Activated CD4-positive, alpha-beta T cell treated with anti-CD3 and anti-CD28 coated beads, Interleukin-2, amount 10 ng/mL, durations not matched to agents 24 days and 14 days (primary cell): ENCODE results near the gene MNT. TPM values are rescaled to one million over a fixed set of nuclear protein-coding genes. Genes with fewer than 3 reads are reported as not detected.

ENCODE experiments used
- DNase-seq: peaks from one replicate; pipeline ENCODE4 v3.0.0; 2022
- H3K27ac Mint-ChIP-seq: one replicate; pipeline ENCODE4 v1.8.0; 2022; ENCODE audit warnings: mild to moderate bottlenecking, mixed read lengths
- H3K27me3 Mint-ChIP-seq: one replicate; pipeline ENCODE4 v1.8.0; 2022; ENCODE audit warnings: mixed read lengths
- H3K36me3 Mint-ChIP-seq: one replicate; pipeline ENCODE4 v1.8.0; 2022; ENCODE audit warnings: low read depth, mild to moderate bottlenecking, mixed read lengths
- H3K4me1 Mint-ChIP-seq: one replicate; pipeline ENCODE4 v1.8.0; 2021; ENCODE audit warnings: mixed read lengths
- H3K4me3 Mint-ChIP-seq: one replicate; pipeline ENCODE4 v1.8.0; 2022; ENCODE audit warnings: mild to moderate bottlenecking, moderate library complexity, mixed read lengths
- H3K9me3 Mint-ChIP-seq: one replicate; pipeline ENCODE4 v1.8.0; 2021; ENCODE audit warnings: mixed read lengths
- intact Hi-C: fragments of 100-400 bp; cut with micrococcal nuclease; formaldehyde crosslinking; loops from one replicate; pipeline ENCODE4 v1.15.1; 2023
- total RNA-seq: library from RNA; stranded (reverse); gene quantifications from 2 replicates; pipeline ENCODE4 v1.2.3, GENCODE V29; 2022

The MNT gene
- total RNA-seq, 1 donor from 2014 or later = 29.1 TPM

DNA sequence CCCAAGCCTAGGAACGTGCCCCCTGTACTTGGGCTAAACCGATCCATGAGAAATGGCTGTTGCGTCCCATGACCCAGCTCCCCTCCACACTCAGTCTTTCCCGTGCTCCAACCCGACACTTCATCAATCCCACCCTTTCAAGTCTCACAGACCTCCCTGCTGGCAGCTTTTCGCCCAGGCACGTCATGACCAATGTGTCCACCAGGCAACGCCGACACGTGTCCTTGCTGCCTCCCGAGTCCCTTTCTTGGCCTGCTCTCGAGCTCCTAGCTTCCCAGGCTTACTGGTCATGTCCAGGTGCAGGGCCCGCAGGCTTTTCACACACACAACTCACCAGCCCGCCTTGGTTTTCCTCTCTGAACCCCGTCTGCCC lies 12.2 kb downstream of the MNT start:
- H3K27ac Mint-ChIP-seq = peak overlapping the region; percentile 68
- intact Hi-C loops = no loop called here
- no peaks in the 10 kb centered on the region for H3K9me3 Mint-ChIP-seq
- H3K4me1 Mint-ChIP-seq = peaks cover 28% of the 10 kb centered on the region
- H3K4me3 Mint-ChIP-seq = peak overlapping the region; percentile 19
- DNase-seq = no peak
- H3K36me3 Mint-ChIP-seq = peaks cover 28% of the 10 kb centered on the region
- no peaks in the 10 kb centered on the region for H3K27me3 Mint-ChIP-seq

DNA sequence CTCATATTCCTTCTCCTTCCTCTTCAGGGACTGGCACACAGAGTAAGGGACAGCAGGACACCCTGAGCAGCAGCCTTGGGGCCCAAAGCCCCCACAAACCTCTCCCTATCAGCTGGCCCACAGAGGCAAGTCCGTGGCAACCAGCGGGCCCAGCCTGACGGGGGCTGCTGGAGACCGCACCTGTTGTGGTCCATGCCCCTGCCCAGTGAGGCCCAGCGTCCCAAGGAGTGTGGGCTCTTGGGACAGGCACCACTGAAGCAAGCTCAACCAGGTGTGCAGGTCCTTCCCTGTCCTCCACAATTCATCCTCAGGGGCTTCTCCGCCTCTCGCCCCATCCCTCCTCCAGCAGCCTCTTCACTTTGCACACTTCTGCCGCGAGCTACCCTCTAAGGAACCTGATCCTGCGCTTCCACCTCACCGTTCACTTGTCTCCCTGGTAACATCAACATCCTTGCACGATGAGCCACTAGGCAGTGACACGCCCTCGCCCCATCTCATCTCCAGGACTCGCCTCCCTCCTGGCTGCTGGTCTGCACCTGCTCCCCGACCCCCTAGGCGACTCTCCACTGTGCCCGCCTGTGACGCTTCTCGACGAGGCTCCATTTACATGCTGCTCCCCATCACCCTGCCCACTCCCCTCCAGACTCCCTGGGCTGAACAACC lies 12.7 kb downstream of the MNT start:
- H3K4me3 Mint-ChIP-seq = no peak overlapping the region
- no peaks in the 10 kb centered on the region for H3K27me3 Mint-ChIP-seq
- peaks cover 28% of the 10 kb centered on the region for H3K4me1 Mint-ChIP-seq
- H3K27ac Mint-ChIP-seq = no peak overlapping the region
- no peaks in the 10 kb centered on the region for H3K9me3 Mint-ChIP-seq
- peaks cover 26% of the 10 kb centered on the region for H3K36me3 Mint-ChIP-seq
- no peak for DNase-seq
- intact Hi-C loops = no loop called here

DNA sequence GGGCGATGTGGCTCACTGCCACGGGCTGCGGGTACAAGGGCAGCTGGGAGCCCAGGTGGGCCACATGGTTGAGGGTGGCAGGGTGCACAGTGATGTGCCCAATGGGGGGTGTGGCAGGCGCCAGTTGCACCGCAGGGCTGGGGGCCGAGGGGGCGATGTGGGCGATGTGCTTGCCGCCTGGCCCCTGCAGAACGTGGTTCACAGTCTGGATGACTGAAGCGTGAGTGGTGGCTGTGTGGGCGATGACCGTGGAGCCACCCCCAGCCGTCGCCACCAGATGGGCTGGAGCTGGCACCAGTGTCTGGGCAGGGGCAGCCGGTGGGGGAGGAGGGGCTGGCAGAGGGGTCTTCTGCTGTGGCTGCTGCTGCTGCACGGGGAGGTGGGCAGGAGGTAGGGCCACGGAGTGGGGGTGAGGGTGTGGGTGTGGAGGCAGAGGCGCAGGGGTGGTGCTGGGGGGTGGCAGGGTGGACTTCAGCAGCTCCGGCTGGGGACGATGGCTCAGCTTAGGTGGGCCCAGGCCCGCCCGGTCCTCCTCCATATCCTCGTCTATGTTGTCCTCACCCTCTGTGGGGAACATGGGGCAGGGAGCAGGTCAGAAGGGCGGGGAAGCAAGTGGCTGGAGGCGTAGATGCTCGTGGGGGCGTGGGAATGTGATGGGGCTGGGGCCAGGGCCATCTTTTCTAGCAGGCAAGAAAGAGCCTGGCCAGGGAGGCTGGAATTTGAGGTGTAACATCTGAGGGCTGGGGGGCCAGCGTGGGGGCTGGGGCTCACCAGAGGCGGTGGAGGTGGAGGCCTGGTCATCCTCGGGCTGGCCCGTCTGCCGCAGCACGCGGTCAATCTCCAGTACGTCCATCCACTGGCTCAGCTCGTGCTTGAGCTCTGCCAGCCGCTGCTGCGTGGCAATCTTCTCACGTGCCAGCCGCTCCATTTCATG lies 13.5 kb downstream of the MNT start:
- Mint-ChIP-seq H3K36me3 (peaks cover 26% of the 10 kb centered on the region), H3K27me3 (no peaks in the 10 kb centered on the region), H3K4me3 (no peak overlapping the region), H3K9me3 (no peaks in the 10 kb centered on the region), H3K4me1 (peaks cover 30% of the 10 kb centered on the region), H3K27ac (no peak overlapping the region)
- no peak for DNase-seq
- intact Hi-C loops = no loop called here

DNA sequence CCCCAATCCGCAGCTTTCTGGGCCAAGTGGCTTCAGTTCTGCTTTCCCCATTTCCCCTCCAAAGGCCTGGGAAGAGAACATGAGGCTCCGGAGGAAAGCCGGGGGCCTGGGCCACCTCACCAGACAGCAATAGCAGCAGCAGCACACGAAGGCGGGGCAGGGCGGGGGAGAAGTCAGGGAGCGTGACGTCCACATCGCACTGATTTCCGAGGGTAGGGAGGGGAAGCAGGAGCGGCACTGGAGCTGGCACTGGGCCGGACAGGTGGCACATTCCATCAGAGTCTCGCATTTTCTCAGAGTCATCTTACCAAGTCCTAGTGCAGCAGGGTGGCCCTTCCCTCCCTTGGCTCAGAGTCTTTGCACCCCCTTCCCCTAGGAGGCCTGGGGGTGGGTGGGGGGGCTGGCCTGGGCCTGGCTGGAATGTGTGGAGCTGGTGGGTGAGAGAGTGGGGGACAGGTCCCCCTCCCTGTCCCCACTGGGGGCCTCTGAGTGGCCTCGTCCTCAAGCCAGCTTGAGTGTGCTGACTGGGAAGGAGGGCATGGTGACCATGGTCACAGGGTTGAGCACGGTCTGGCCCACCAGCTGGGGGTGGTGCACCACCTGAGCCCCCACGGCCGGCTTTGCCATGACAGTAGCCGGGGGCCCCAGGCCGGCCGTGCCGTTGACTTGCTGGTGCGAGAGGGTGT lies 14.3 kb downstream of the MNT start:
- intact Hi-C loops = no loop called here
- no peak overlapping the region for H3K27ac Mint-ChIP-seq
- no peaks in the 10 kb centered on the region for H3K9me3 Mint-ChIP-seq
- H3K36me3 Mint-ChIP-seq = peaks cover 20% of the 10 kb centered on the region
- DNase-seq = no peak
- H3K4me1 Mint-ChIP-seq = peaks cover 22% of the 10 kb centered on the region
- H3K4me3 Mint-ChIP-seq = no peak overlapping the region
- no peaks in the 10 kb centered on the region for H3K27me3 Mint-ChIP-seq

DNA sequence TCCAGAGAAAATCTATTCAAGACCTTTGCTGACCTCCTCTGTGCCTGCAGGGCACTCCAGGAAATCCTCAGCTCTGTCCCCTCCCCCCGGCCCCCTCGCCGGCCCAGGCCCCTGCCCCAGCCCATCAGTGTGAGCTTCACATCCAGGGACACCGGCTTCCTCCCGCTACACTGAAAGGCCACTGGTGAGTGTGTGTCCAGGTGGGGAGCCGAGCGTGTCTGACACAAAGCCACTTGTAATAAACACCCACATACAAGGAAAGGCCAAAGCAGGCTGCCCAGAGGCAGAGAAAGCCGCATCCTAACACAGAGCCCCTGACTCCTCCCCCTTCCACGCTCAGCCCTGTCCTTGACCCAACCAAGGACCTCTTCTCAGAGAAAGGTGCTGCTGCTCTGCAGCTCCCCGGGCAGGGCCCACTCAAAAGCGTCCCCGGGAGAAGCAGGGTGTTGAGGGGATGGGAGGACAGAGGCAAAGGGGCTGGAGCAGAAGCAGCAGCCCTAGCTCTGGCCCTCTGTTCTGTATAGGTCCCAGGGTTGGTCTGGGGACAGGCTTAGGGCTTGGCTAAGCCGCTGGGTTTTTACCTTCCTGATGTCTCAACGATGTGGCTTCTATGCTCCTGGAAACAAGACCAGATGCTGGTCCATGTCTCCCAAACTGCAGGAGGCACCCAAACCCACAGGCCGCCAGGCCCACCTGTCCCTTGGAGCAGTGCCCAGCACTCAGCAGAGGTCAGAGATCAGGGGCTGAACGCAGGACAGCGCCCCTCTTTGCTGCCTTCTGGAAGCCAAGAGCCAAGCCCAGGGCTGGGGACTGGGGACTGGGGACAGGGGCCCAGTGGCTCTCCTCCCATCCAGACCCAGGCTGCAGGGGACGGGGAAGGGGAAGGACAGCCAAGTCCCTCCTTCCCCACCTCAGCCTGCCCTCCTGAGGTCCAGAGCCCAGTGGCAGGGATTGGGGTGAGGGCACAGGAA lies 15.3 kb downstream of the MNT start:
- no peak for DNase-seq
- Mint-ChIP-seq H3K9me3 (no peaks in the 10 kb centered on the region), H3K36me3 (peaks cover 18% of the 10 kb centered on the region), H3K27me3 (no peaks in the 10 kb centered on the region), H3K4me1 (peaks cover 16% of the 10 kb centered on the region), H3K27ac (no peak overlapping the region), H3K4me3 (no peak overlapping the region)
- intact Hi-C loops = no loop called here

DNA sequence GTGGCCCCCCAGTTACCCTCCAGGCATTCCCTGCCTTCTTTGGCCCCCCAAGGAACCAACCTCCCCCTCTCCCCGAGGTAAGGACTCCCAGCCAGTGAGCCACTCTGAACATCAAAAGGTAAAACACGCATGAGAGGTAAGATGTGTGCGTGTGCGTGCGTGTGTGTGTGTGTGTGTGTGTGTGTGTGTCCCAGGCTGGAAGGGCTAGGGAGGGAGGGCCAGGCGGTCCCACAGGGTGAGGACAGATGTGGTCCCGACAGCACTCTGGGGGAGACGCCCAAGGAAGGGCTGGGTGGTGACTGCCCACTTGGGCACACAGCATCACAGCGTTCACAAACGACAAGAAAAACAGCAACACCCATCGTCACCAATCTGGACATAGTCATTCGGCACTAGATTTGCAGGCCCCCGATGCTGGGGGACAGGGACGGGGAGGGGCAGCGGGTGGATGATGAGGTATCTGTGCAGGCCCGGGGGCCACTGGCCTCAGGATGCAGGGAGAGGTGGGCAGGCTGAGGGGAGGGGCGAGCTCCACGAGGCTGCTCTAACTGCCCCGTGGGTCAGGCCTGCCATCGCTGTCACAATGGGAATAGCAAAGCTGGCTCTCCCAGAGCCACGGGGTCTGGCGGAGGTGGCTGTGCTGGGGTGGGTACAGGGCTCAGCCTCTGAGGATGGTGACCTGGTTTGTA lies 16.3 kb downstream of the MNT start:
- no peak overlapping the region for H3K4me3 Mint-ChIP-seq
- no peaks in the 10 kb centered on the region for H3K9me3 Mint-ChIP-seq
- H3K4me1 Mint-ChIP-seq = peaks cover 13% of the 10 kb centered on the region
- DNase-seq = no peak
- no peaks in the 10 kb centered on the region for H3K27me3 Mint-ChIP-seq
- H3K36me3 Mint-ChIP-seq = peaks cover 17% of the 10 kb centered on the region
- intact Hi-C loops = no loop called here
- no peak overlapping the region for H3K27ac Mint-ChIP-seq

DNA sequence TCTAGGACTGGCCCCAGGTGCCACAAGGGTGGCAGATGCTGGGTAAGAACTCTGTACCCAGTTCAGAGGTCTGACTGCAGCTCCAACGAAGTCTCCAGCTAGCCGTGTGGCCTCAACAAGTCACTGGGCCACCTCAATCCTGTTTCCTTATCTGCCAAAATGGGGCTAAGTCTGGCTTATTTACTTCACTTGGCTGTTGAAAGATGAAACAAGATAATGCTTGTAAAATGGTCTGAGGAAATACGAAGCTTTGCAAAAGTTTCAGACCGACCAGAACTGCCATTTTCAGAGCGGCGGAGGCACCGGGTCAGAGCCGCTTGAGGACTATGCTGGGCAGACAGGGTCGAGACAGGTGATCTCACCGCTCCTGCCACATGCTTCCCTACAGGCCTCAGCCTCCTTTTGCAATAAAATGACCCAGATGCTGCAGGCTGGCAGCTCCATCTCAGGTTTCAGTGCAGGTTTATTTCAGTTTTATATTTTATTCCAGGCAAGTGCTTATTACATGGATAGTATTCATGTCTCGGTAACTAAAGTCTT lies 17.2 kb downstream of the MNT start:
- peaks cover 9% of the 10 kb centered on the region for H3K4me1 Mint-ChIP-seq
- peaks cover 16% of the 10 kb centered on the region for H3K36me3 Mint-ChIP-seq
- intact Hi-C loops = no loop called here
- H3K4me3 Mint-ChIP-seq = no peak overlapping the region
- H3K27me3 Mint-ChIP-seq = no peaks in the 10 kb centered on the region
- no peaks in the 10 kb centered on the region for H3K9me3 Mint-ChIP-seq
- H3K27ac Mint-ChIP-seq = no peak overlapping the region
- DNase-seq = no peak

DNA sequence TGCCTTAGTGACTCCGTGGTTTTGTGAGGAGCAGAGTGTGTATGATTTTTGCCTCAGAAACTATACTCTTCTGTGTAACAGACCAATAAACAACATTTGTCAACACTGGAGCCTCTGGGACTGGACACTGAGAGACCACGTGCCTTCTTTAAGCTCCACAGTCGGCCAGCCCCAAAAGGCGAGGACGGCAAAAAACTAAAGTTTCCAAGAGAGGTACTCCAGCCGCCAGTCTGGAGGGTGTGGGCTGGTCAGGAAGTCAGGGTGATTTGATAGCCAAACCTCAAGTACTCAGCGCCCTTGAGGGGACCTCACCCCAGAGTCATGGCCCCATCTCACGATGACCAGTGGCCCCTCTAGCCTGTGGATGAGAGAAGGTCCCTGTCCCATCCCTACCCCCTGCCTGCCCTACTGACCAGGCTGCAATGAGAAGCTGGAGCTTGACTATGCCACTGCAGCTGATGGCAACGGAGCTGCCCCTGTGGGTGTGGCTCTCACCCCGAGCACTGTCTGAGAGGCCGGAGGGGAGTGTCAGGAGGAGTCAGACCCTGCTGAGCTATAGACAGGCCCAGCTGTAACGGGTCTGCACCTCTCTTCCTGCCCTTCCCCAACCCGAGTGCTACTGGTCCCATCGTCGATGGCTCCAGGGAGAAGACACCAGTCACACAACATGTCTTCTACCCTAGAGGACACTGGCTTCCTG lies 19.8 kb downstream of the MNT start:
- DNase-seq = no peak
- intact Hi-C loops = no loop called here
- Mint-ChIP-seq H3K27me3 (no peaks in the 10 kb centered on the region), H3K27ac (peak overlapping the region; percentile 48), H3K4me1 (peaks cover 3% of the 10 kb centered on the region), H3K4me3 (no peak overlapping the region), H3K9me3 (no peaks in the 10 kb centered on the region), H3K36me3 (peaks cover 9% of the 10 kb centered on the region)

DNA sequence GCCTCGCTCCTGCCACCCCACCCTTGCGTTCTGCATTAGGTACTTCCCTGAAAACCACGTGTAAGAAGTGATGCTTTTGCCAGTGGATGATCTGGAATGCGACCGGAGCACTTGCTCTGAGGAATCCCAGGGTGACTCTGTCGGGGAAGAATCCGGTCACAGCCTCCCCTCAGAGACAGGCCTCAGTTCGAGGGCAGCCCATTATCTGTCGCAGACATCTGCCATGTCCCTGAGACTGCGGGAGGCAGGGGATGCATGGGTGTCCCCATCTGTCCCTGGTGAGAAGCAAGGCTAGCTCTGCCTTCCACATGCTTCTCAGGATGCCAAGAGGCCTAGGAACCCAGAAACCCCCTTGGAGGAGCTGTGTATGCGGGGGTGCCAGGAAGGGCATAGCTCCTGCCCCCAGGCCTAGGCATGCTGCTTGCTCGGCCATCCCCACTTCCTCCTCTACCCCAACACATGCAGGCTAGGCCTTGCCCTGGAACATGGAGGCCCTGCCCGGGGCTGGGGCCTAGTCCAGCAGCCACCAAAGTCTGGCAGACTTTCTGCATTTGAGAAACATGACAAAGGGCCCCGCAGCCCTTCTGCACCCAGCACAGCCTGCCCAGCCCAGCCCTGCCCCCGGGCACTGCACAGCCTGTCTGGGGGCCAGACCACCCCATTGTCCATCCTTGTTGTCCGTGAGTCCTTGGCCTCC lies 20.5 kb downstream of the MNT start:
- intact Hi-C loops = no loop called here
- H3K4me1 Mint-ChIP-seq = peaks cover 3% of the 10 kb centered on the region
- no peak overlapping the region for H3K4me3 Mint-ChIP-seq
- H3K9me3 Mint-ChIP-seq = no peaks in the 10 kb centered on the region
- H3K27ac Mint-ChIP-seq = no peak overlapping the region
- H3K36me3 Mint-ChIP-seq = peaks cover 11% of the 10 kb centered on the region
- no peak for DNase-seq
- no peaks in the 10 kb centered on the region for H3K27me3 Mint-ChIP-seq

DNA sequence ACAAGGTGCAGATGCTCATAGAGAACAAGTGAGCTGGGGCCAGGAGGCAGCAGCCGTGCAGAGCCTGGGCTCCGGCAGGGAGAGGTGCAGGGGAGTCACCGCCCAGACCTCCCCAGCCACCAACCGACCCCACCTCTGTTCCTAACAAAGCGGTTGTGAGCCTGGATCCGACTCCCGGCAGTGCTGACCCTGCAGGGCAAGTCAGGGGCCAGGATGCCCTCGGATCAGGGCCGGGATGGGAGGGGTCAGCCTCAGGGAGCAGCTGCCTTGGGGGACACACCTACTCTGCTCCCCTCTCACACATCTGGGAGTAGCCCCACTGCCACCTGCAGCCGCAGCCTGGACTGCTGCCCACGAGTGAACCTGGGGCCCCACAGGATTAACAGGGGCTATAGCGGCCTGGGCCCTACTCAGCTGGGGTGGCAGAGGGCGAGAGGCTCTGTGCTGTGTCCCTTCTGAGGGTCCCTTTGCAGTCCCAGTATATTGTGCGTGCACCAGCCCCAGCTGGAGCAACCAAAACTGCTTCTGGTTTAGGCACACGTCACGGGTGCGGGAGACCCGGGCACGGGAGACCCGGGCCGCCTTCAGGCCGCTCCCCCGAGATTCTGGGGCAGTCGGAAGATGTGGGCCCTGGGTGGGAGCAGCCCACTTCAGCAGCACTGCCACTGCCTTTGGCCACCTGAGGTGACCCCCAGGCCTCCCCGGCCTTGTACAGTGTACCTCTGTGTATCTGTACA lies 21.2 kb downstream of the MNT start:
- Mint-ChIP-seq H3K4me1 (peaks cover 3% of the 10 kb centered on the region), H3K9me3 (no peaks in the 10 kb centered on the region), H3K27me3 (no peaks in the 10 kb centered on the region), H3K4me3 (no peak overlapping the region), H3K27ac (no peak overlapping the region), H3K36me3 (peaks cover 11% of the 10 kb centered on the region)
- no peak for DNase-seq
- intact Hi-C loops = no loop called here

DNA sequence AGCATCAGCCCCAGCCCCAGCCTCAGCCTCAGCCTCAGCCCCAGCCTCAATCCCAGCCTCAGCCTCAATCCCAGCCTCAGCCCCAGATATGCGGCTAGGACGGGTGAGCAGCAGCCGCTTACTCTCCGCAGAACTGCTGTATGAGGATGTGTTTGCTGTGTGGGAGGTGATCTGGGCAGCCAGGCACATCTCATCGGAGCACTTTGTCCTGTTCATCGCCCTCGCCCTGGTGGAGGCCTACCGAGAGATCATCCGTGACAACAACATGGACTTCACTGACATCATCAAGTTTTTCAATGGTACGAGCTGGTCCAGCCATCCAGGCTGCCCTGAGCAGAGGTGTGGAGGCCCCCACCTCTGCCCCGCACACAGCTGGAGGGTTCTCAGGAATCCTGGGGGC lies 22.0 kb downstream of the MNT start:
- peaks cover 11% of the 10 kb centered on the region for H3K36me3 Mint-ChIP-seq

More for the DNA sequence above, 22.0 kb downstream of the MNT start:
- H3K4me1 Mint-ChIP-seq = peaks cover 3% of the 10 kb centered on the region
- H3K27ac Mint-ChIP-seq = no peak overlapping the region
- H3K4me3 Mint-ChIP-seq = no peak overlapping the region
- no peaks in the 10 kb centered on the region for H3K9me3 Mint-ChIP-seq
- no peak for DNase-seq
- intact Hi-C loops = no loop called here
- no peaks in the 10 kb centered on the region for H3K27me3 Mint-ChIP-seq
